Stimulated activated CD4-positive, alpha-beta T cell treated with anti-CD3 and anti-CD28 coated beads, Interleukin-4, amount 100 ng/mL, for 1 hour (primary cell): Measurements from ENCODE around the gene KIF5A.
"Not testable (repeated sequence)": the region's sequence is repeated elsewhere in the genome, so short reads cannot be mapped to it uniquely, and the experiment has no call there.

Experiments used
- DNase-seq: peaks from one replicate; pipeline ENCODE4 v3.0.0-alpha.2; 2020

The KIF5A gene

GRCh38 chr12:57609101-57609780 is 59.4 kb downstream of the KIF5A start:
- no peak for DNase-seq

GRCh38 chr12:57609781-57610553 is 60.1 kb downstream of the KIF5A start:
- no peak for DNase-seq

- DNase-seq = no peak
These were observed 60.8 kb downstream of the KIF5A start for GRCh38 chr12:57610554-57611107.

GRCh38 chr12:57611108-57611826 is 61.4 kb downstream of the KIF5A start, which contains the start of gene ARHGEF25:
Gene ARHGEF25, plus strand, starts transcription at chr12:57611435. Its CDS starts 460 bp downstream, at chr12:57611895.
- peak; percentile 65 for DNase-seq

- DNase-seq = no peak
These were observed 62.2 kb downstream of the KIF5A start for GRCh38 chr12:57611827-57612710.

GRCh38 chr12:57612711-57613426 is 63.0 kb downstream of the KIF5A start:
- DNase-seq = no peak

GRCh38 chr12:57613427-57614109 is 63.7 kb downstream of the KIF5A start:
- no peak for DNase-seq

GRCh38 chr12:57614178-57614947 is 64.5 kb downstream of the KIF5A start:
- no peak for DNase-seq

GRCh38 chr12:57614948-57615500 is 65.2 kb downstream of the KIF5A start:
- no peak for DNase-seq

GRCh38 chr12:57615637-57616036 is 65.8 kb downstream of the KIF5A start:
- no peak for DNase-seq

GRCh38 chr12:57616383-57617101 is 66.7 kb downstream of the KIF5A start:
- DNase-seq = no peak

GRCh38 chr12:57617942-57618341 is 68.1 kb downstream of the KIF5A start:
- no peak for DNase-seq

GRCh38 chr12:57618431-57618830 is 68.6 kb downstream of the KIF5A start:
- not testable (repeated sequence) for DNase-seq

- no peak for DNase-seq
These were observed 69.2 kb downstream of the KIF5A start for GRCh38 chr12:57618966-57619433.

- peak; percentile 32 for DNase-seq
These were observed 69.8 kb downstream of the KIF5A start for GRCh38 chr12:57619434-57620244.

GRCh38 chr12:57620245-57620935 is 70.5 kb downstream of the KIF5A start:
- no peak for DNase-seq

GRCh38 chr12:57620936-57621496 is 71.2 kb downstream of the KIF5A start:
- DNase-seq = peak; percentile 27
